Adrenal gland (tissue), 5 donors: ENCODE results near the gene PLXDC2.

Source experiments
- POLR2A ChIP-seq, 2 donors: fragments of 450-650 bp; IDR thresholded peaks; one replicate each; pipeline ENCODE4 v1.6.1; 2017; ENCODE audit warnings: antibody characterized with exemption in 2 of 2, mild to moderate bottlenecking in 2 of 2, moderate library complexity in 1 of 2
- TF ChIP-seq, protein P1 (sequence below), 6 experiments: fragments of 450-650 bp in 4 of 6; fragments of 200-600 bp in 2 of 6; sonication (generic) in 1 of 6; IDR thresholded peaks; 1 replicate in 5 of 6; 2 replicates in 1 of 6; pipeline versions ENCODE4 v1.5.1 to v1.8.0; 2016 to 2021; ENCODE audit warnings: antibody characterized with exemption in 6 of 6, mild to moderate bottlenecking in 2 of 6, moderate library complexity in 1 of 6
- donor health status: DM: no; HTN: no; CAD: no.

DNA sequence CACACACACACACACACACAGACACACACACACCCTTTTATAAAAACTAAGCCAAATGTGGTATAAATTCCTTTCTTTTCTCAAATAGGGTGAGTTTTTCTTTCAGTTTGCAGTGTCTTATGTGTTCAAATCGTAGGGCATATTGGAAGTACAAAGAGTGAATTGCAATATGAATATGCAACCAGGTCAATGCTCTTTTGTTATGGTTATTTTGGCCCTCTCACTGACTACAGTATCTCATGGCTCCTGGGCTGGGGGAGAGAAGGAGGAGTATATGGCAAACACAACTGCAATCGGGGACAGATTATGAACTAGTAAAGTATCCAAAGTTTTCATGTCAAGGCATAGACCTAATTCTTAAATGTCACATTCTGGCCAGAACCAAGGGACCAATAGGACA lies 301.9 kb downstream of the PLXDC2 start:
- TF ChIP-seq POLR2A (IDR thresholded peaks at IDR 0.05) = no peak
- TF ChIP-seq, protein P1, sequence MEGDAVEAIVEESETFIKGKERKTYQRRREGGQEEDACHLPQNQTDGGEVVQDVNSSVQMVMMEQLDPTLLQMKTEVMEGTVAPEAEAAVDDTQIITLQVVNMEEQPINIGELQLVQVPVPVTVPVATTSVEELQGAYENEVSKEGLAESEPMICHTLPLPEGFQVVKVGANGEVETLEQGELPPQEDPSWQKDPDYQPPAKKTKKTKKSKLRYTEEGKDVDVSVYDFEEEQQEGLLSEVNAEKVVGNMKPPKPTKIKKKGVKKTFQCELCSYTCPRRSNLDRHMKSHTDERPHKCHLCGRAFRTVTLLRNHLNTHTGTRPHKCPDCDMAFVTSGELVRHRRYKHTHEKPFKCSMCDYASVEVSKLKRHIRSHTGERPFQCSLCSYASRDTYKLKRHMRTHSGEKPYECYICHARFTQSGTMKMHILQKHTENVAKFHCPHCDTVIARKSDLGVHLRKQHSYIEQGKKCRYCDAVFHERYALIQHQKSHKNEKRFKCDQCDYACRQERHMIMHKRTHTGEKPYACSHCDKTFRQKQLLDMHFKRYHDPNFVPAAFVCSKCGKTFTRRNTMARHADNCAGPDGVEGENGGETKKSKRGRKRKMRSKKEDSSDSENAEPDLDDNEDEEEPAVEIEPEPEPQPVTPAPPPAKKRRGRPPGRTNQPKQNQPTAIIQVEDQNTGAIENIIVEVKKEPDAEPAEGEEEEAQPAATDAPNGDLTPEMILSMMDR (IDR thresholded peaks at IDR 0.05) = no peak
